8988T (cell line): Measurements from ENCODE around the gene PEX11G.
A peak's percentile ranks its signal among the peaks of the same experiment; 100 is the strongest.

Experiments used
- DNase-seq: peaks from one replicate; pipeline ENCODE4 v3.0.0; 2011

PEX11G gene

DNA sequence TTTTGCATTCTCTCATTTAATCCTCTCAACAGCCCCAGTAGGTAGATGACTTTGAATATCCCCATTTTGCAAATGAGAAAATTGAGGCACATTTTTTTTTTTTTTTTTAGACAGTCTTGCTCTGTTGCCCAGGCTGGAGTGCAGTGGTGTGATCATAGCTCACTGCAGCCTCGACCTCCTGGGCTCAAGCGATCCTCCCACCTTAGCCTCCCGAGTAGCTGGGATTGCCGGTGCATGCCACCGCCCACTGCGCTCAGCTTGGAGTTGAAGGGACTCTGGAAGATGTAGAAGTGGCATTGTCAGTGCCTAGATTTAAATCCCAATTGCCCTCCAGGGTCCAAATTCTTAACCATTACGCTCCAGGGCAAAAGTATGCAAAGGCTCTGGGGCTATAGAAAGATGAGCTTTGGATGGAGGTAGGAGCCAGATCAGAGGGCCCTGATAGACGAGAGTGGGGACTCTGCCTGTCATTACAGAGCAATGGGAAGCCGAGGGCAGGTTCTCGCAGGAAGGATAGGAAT lies 32.8 kb upstream of the PEX11G start:
- DNase-seq = no peak

DNA sequence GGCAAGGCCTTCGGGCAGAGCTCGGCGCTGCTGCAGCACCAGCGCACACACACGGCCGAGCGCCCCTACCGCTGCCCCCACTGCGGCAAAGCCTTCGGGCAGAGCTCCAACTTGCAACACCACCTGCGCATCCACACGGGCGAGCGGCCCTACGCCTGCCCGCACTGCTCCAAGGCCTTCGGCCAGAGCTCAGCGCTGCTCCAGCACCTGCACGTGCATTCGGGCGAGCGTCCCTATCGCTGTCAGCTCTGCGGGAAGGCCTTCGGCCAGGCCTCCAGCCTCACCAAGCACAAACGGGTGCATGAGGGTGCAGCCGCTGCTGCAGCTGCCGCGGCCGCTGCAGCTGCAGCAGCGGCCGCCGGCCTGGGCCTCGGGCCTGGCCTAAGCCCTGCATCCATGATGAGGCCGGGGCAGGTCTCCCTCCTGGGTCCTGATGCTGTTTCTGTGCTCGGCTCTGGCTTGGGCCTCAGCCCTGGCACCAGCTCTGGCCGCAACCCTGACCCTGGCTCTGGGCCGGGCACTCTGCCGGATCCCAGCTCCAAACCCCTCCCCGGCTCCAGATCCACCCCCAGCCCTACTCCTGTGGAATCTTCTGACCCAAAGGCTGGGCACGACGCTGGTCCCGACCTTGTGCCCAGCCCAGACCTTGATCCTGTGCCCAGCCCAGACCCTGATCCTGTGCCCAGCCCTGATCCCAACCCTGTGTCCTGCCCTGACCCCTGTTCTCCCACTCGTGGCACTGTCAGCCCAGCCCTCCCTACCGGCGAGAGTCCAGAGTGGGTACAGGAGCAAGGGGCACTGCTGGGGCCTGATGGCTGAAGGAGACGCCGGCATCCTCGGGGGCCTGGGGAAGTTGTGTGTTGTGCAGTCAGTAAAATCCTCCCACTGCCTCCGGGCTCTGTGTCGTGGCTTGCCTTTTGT lies 31.6 kb upstream of the PEX11G start:
- no peak for DNase-seq

DNA sequence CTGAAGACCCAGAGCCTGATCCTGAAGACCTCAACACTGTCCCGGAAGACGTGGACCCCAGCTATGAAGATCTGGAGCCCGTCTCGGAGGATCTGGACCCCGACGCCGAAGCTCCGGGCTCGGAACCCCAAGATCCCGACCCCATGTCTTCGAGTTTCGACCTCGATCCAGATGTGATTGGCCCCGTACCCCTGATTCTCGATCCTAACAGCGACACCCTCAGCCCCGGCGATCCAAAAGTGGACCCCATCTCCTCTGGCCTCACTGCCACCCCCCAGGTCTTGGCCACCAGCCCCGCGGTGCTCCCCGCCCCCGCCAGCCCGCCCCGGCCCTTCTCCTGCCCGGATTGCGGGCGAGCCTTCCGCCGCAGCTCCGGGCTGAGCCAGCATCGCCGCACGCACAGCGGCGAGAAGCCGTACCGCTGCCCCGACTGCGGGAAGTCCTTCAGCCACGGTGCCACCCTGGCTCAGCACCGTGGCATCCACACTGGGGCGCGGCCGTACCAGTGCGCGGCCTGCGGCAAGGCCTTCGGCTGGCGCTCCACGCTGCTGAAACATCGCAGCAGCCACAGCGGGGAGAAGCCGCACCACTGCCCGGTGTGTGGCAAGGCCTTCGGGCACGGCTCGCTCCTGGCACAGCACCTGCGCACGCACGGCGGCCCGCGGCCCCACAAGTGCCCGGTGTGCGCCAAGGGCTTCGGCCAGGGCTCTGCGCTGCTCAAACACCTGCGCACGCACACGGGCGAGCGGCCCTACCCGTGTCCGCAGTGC lies 30.7 kb upstream of the PEX11G start:
- DNase-seq = no peak

DNA sequence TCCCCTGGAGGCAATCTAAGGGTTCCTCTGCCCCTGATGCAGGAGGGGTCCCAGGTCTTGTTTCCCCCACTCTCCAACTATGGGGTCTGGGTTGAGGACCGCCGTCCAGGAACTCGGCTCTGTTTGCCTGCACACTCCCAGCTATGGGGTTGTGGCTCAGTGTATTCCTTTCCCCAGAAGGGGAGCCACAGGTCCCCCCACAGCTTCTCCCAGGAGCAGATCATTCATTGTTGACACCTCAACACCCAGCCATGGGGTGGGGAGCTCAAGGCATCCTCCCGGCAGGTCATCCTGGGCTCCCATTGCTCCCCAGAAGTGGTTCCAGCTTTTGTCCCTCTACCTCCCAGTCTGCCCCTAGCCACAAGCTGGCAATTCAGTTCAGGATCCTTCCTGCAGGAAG lies 28.0 kb upstream of the PEX11G start:
- no peak for DNase-seq

- no peak for DNase-seq
These were observed 27.5 kb upstream of the PEX11G start for GRCh38 chr19:7516333-7516732.

- peak; percentile 97 for DNase-seq
These were observed 26.9 kb upstream of the PEX11G start, which contains the start of gene ZNF358 for GRCh38 chr19:7515645-7516151. Gene ZNF358 (plus strand): TSS chr19:7516103. CDS start chr19:7519243, 3,140 bp downstream.

DNA sequence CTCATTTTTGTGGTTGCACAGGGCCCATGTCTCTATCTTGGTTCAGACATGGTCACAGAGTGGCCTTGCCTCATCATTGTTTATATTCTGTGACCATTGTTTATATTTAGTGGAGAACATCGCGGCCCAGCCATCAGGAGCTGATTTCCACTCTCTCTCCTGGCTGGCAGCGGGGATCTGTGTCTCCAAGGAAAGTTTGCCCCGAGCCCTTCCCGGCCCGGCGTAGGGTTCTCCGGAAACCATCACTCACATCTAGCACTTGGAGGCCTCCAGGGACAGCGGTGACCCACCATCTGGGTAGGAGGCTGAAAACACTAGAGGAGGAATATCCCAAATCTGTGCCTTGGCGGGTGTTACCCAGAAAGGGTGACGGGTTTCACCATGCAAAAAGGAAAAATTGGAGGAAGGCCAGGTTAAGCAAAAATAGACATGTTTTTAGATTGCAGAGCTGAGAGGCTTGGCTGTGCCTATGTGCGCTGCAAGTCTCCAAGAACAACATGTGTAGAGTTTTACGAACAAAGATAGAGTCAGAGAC lies 26.3 kb upstream of the PEX11G start:
- DNase-seq = no peak

- DNase-seq = no peak
These were observed 25.2 kb upstream of the PEX11G start for GRCh38 chr19:7513809-7514642.

GRCh38 chr19:7512400-7512851 lies 23.6 kb upstream of the PEX11G start:
- DNase-seq = no peak

DNA sequence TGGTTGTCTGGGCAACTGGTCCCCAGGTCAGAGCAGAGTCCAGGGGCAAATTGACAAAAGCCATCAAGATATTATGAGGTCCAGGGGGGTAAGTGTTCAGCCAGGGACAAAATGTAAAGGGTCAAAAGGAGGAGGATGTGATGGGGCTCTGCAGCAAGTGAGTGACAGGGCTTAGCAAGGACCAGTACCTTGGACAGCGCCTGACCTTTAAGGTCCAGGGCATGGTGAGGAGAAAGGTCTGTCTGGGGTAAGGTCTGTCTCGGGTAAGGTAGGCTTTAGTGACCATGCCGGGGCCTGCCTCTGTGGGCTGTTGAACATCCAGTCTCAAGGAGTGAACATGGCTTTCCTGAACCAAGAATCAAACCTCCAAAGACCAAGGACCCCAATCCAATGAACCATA lies 20.8 kb upstream of the PEX11G start:
- no peak for DNase-seq

GRCh38 chr19:7507884-7508283 lies 19.0 kb upstream of the PEX11G start:
- no peak for DNase-seq

DNA sequence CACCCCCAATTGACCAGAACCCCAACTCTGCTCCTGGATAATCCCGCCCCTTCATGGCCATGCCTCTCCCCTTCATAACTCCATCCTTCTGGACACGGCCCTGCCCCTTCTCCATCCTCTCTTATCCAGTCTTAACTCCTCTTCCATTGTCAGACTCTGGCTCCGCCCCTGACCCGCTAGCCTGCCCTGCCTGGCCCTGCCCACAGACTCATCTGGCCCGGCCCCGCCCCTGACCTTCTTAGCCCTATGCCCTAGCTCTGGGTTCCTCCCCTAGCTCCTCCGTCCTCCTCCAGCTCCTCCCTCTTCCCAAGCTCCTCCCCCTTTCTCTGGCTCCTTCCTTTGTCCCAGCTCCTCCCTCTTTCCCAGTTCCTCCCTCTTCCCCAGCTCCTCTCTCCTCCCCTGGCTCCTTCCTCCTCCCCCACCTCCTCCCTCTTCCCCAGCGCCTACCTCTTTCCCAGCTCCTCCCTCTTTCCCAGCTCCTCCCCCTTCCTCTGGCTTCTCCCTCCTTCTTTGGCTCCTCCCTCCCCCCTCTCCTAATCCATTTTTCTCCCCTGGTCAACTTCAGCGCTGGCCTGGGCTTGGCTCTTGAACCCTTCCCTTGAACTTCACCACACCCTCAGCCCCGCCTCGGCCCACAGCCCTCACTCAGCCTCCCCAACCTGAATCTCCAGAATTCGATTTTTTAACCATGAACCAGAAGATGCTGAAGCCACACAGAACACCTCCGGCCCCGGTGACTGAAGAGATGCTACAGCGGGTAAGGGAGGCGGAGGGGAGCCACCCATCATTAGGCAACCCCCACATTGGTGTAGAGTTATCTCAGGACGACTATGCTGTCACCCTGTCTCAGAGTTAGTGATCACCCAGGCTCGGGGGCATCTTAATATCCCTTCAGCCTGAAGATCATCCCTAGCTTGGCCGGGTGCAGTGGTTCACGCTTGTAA lies 17.8 kb upstream of the PEX11G start:
- DNase-seq = no peak

DNA sequence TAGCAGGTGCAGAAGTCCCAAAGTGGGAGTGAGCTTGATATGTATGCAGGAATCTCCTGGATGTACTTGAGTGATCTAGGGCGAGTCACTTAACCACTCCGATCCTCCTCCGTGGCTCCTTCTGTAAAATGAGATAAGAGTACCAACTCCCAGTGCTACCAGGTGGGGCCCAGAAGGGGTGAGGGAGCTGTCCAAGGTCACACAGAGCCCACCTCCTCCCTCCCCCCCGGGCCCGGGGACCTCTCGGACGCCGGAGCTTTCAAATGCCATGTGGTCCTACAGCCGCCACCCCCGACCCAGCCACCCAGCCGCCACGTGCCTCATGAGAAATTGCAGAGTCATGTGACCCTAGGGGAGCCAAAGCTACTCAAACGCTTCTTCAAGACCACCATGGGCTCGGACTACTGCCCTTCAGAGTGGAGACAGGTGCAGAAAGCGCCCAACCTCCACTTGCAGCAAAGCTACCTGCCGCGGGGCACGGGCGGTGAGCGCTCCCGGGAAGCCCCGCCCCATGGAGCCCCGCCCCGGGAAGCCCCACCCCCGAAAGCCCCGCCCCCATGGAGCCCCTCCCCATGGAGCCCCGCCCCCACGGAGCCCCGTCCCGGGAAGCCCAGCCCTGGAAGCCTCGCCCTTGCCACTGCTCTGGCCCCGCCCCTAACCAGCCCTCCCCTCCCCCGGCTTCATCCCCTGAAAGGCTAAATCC lies 17.0 kb upstream of the PEX11G start:
- DNase-seq = peak; percentile 60

GRCh38 chr19:7505288-7505681 lies 16.4 kb upstream of the PEX11G start:
- no peak for DNase-seq

DNA sequence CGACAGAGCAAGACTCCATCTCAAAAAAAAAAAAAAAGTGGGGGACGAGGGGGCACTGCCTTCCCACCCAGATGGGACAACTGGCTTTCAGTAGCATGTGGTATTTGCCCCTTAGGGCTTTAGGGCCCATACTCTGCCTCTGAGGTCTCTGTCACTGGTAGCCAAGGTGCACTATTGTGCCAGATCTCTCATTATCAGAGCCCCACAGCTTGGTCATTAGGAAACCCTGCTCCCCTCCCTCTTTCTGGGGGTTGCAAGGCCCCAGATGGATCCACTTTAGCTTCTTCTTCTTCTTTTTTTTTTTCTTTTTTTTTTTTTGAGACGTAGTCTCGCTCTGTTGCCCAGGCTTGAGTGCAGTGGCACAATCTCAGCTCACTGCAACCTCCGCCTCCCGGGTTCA lies 15.8 kb upstream of the PEX11G start:
- DNase-seq = no peak

DNA sequence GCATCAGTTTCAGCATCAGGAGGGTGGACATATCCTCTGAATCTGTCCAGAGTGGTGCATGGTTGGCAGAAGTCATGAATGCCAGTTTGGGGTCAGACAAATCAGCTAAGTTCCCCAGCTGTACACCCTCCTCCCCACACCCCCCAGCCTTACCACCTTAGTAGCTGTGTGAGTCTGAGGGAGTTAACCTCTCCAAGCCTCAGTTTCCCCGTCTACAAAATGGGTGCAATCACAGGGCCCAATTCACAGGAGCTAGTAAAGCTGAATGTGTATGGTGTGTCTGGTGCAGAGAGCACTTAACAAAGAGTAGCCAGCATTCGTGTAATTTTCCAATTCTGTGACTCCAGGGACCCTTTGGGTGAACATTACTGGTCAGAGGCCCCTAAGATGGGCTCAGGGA lies 13.7 kb upstream of the PEX11G start:
- DNase-seq = no peak

- peak; percentile 94 for DNase-seq
These were observed 12.1 kb upstream of the PEX11G start for GRCh38 chr19:7500811-7501450.

GRCh38 chr19:7497292-7497691 lies 8.5 kb upstream of the PEX11G start:
- DNase-seq = no peak

DNA sequence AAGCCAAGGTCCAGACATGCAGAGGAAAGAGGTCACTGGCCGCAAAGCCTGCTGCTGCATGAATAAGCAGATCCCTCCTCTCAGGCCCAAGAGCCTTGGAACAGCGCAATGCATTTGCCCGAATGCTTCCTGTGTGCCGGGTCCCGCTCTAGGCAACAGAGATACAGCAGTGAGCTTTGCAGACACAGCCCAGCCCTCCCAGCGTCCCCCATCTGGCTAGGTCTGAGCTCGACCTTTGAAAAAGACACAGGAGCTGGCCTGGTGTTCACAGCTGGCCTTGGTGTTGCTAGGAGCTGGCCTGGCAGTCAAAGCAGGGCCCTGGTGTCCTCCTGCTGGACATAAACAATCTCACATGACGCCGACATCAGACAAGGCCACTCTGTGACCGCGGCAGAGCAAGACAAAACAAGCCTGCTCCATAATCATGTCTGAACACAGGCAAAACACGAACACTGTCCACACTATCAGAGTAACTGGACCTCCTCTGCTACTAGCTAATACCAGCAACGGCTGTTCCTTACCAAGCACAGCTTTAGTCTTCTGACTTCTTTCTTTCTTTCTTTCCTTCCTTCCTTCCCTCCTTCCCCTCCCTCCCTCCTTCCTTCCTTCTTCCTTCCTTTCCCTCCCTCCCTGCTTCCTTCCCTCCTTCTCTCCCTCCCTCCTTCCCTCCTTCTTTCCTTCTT lies 5.7 kb upstream of the PEX11G start:
- DNase-seq = no peak
